Testis (tissue), 2 donors: ENCODE data around the gene RPS2.

ENCODE experiments used
- CTCF ChIP-seq, 3 experiments: fragments of 450-650 bp in 2 of 3; fragments of 200-600 bp in 1 of 3; sonication (generic) in 1 of 3; IDR thresholded peaks; one replicate each; pipeline ENCODE4 v1.5.1; 2016 to 2019; ENCODE audit warnings: antibody characterized with exemption in 3 of 3, mild to moderate bottlenecking in 2 of 3, moderate library complexity in 1 of 3
- POLR2A ChIP-seq: fragments of 450-650 bp; IDR thresholded peaks from one replicate; pipeline ENCODE4 v1.6.1; 2017; ENCODE audit warnings: antibody characterized with exemption, mild to moderate bottlenecking, moderate library complexity

GRCh38 chr16:1960665-1961630 is 3.7 kb downstream of the RPS2 start:
- TF ChIP-seq CTCF (IDR thresholded peaks at IDR 0.05) (no peak), POLR2A (no peak)
